Left ventricle myocardium inferior (tissue), 1 donor: ENCODE data around the gene MKLN1. TPM values are rescaled to one million over a fixed set of nuclear protein-coding genes. Genes with fewer than 3 reads are reported as not detected.
A peak's percentile ranks its signal among the peaks of the same experiment; 100 is the strongest.

Experiments used
- DNase-seq: peaks from one replicate; pipeline ENCODE4 v3.0.0-alpha.2; 2020
- H3K27ac ChIP-seq: fragments of 200-600 bp; replicated peaks from 2 replicates; pipeline ENCODE4 v1.8.0; 2021
- H3K27me3 ChIP-seq: fragments of 200-600 bp; 2 replicates; pipeline ENCODE4 v1.8.0; 2021; ENCODE audit warnings: low read depth
- H3K36me3 ChIP-seq: fragments of 200-600 bp; 2 replicates; pipeline ENCODE4 v1.8.0; 2021
- H3K4me1 ChIP-seq: fragments of 200-600 bp; 2 replicates; pipeline ENCODE4 v1.8.0; 2021
- H3K4me3 ChIP-seq: fragments of 200-600 bp; 2 replicates; pipeline ENCODE4 v1.8.0; 2021; ENCODE audit warnings: mild to moderate bottlenecking, moderate library complexity
- H3K9me3 ChIP-seq: fragments of 200-600 bp; replicated peaks from 2 replicates; pipeline ENCODE4 v1.8.0; 2021
- intact Hi-C: fragments of 100-400 bp; cut with micrococcal nuclease; formaldehyde crosslinking; loops from one replicate; pipeline ENCODE4 v1.11.0; 2022
- total RNA-seq: library from RNA; stranded (reverse); fragmentation: NEBNext Ultra II Directional; extraction: Animal tissue kit (Norgen Biotek cat#: 25700); gene quantifications from one replicate; pipeline ENCODE4 v1.2.1, GENCODE V29; 2021
- TF ChIP-seq, protein P1 (sequence below): fragments of 200-600 bp; IDR thresholded peaks from 2 replicates; pipeline ENCODE4 v1.8.0; 2021; ENCODE audit warnings: antibody characterized with exemption, mild to moderate bottlenecking, borderline replicate concordance
- donor health status: DM: no; HTN: yes; CAD: no; lungs with severe emphysema.

MKLN1 gene
- total RNA-seq, 1 donor from 2014 or later = 42.2 TPM

DNA sequence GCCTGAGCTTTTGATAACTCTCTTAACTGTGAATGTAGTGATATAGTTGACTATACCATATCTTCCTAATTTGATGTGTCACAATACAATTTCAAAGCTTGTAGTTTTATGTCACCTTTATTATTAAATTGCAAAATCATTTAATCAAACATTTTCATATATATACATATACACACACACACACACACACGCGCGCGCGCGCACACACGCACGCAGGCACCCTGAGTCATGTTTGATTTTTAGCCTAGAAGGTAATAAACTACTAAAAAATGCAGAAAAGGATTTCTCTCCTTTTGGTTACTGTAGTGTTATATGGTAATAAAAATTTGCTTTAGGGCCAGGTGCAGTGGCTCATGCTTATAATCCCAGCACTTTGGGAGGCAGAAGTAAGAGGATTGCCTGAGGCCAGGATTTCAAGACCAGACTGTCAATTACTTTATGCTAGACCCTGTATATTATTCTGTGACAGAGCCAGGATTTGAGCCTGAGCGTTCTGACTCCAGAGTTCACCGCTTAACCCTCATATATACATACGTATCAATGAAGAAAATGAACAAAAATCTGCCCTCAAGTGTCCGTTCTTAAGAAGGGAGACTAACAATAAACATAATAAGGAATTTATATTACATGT lies 139.2 kb downstream of the MKLN1 start:
- H3K36me3 ChIP-seq = peaks cover 85% of the 10 kb centered on the region
- no peak for DNase-seq
- TF ChIP-seq, protein P1, sequence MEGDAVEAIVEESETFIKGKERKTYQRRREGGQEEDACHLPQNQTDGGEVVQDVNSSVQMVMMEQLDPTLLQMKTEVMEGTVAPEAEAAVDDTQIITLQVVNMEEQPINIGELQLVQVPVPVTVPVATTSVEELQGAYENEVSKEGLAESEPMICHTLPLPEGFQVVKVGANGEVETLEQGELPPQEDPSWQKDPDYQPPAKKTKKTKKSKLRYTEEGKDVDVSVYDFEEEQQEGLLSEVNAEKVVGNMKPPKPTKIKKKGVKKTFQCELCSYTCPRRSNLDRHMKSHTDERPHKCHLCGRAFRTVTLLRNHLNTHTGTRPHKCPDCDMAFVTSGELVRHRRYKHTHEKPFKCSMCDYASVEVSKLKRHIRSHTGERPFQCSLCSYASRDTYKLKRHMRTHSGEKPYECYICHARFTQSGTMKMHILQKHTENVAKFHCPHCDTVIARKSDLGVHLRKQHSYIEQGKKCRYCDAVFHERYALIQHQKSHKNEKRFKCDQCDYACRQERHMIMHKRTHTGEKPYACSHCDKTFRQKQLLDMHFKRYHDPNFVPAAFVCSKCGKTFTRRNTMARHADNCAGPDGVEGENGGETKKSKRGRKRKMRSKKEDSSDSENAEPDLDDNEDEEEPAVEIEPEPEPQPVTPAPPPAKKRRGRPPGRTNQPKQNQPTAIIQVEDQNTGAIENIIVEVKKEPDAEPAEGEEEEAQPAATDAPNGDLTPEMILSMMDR = no peak
- intact Hi-C loops = no loop called here
- H3K27me3 ChIP-seq = no peaks in the 10 kb centered on the region
- peaks cover 28% of the 10 kb centered on the region for H3K4me1 ChIP-seq
- H3K4me3 ChIP-seq = no peak overlapping the region
- no peaks in the 10 kb centered on the region for H3K9me3 ChIP-seq
- peak overlapping the region; percentile 32 for H3K27ac ChIP-seq

DNA sequence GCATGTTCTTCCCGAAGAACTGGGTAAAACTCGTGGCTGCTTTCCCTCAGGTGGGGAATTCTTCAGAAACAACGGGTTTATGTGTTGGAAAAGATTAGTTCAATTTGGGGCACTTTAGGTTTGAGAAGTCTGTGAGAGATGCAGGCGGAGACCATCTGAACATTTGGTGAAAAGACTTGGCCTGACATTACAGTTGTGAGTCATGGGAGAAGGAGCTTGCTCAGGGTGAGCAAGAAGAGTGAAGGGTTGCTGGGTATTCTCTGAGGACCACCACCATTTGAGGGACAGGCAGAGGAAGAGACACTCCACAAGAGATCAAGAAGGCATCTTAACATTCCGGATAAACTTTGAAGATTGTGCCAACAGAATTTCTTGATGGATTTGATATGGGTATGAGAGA lies 140.1 kb downstream of the MKLN1 start:
- no peaks in the 10 kb centered on the region for H3K9me3 ChIP-seq
- H3K4me3 ChIP-seq = no peak overlapping the region
- no peak for DNase-seq
- intact Hi-C loops = no loop called here
- peaks cover 28% of the 10 kb centered on the region for H3K4me1 ChIP-seq
- peak overlapping the region; percentile 32 for H3K27ac ChIP-seq
- TF ChIP-seq, protein P1 = no peak
- peaks cover 85% of the 10 kb centered on the region for H3K36me3 ChIP-seq
- H3K27me3 ChIP-seq = no peaks in the 10 kb centered on the region

DNA sequence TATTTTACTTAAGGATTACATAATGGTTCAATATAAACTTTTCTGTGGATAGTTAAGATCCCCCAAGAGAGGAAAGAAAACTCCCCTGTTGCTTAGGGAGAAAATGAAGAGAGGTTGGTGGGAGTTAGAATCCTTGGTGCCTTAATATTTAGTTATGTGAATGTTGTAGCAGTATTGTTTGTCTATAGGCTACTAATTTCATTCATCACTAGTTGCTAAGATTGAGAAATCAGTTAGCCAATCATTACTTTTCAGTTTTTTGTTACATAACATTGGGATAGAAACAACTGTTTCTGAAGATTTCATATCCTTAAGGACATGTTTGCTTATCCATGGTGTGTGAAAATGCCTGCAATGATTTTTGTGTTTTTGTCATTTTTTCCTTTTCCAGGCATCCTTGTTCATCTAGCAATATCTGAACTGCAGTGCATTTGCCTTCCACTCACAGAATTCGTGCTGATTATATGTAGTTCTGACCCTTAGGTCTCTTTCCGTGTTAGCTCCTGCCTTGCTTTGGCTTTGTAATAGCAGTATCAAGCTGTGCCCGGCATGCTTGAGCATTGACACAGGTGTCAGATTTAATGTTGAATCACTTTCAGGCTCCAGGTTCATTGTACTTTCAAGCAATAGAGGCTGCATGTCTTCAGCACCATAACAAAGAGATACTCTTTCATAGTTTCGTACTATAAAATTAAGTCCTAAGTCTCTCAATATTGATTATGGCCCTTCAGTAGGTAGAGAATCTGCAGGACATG lies 143.8 kb downstream of the MKLN1 start:
- H3K27me3 ChIP-seq = no peaks in the 10 kb centered on the region
- peaks cover 28% of the 10 kb centered on the region for H3K4me1 ChIP-seq
- no peak overlapping the region for H3K4me3 ChIP-seq
- TF ChIP-seq, protein P1 = no peak
- intact Hi-C loops = no loop called here
- H3K36me3 ChIP-seq = peaks cover 72% of the 10 kb centered on the region
- H3K27ac ChIP-seq = peak overlapping the region; percentile 63
- no peak for DNase-seq
- no peaks in the 10 kb centered on the region for H3K9me3 ChIP-seq

DNA sequence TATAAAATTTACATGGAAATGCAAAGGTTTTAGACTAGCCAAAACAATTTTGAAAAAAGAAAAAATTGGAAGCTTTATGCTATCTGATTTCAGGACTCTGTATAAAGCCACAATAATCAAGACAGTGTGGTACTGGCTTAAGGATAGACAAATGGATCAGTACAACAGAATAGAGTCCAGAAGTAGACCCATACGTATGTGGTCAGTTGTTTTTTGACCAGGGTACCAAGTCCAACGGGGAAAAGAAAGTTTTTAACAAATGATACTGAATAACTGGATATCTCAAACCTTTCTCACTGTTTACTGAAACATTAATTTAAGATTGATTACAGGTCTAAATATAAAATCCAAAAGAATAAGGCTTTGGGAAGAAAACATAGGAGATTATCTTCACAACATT lies 149.1 kb downstream of the MKLN1 start:
- Histone ChIP-seq H3K4me1 (peaks cover 21% of the 10 kb centered on the region), H3K4me3 (no peak overlapping the region), H3K9me3 (no peaks in the 10 kb centered on the region), H3K27ac (no peak overlapping the region), H3K27me3 (no peaks in the 10 kb centered on the region), H3K36me3 (peaks cover 30% of the 10 kb centered on the region)
- DNase-seq = no peak
- intact Hi-C loops = no loop called here
- TF ChIP-seq, protein P1 = no peak

DNA sequence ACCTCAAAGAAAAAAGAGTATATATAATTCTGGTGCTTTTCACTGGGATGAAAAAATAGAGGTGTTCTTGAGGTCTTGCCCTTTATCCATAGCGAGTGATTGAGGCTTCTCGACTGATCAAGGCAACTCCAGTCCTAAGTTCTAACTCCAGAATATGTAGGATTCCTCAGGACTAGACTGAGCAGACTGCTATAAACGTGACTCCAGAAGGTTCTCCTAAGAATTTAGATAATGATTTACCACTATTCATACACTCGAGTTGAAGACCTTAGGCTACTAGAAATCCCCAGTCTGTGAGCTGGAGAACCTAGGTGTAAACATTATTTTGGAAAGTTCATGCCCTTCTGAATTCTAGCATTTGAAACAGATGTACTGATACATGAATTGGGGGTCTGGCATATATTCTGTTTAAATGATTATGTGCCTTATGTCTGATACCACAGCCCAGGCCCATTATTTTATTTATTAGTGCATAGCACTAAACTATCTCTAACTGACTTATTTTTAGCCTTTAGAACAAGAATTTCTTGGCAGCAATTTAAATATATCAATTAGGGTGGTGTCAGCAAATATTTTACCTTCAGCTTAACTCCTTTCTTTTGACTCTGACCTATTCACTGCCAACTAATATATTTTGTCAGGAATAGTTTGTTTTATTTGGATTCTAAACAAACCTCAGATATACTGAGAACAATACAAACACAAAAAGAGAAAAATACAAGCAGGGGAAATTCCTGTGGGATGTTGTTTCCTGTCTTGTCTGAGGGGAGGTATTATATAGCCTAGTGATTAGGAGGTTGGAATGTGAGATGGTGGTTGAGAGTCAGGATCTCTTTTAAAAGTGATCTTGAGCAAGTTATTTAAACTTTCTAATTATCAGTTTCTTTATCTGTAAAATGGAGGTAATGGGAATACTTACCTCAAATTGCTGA lies 153.0 kb downstream of the MKLN1 start:
- intact Hi-C loops = no loop called here
- TF ChIP-seq, protein P1 = no peak
- peak overlapping the region; percentile 34 for H3K27ac ChIP-seq
- peaks cover 19% of the 10 kb centered on the region for H3K36me3 ChIP-seq
- no peaks in the 10 kb centered on the region for H3K9me3 ChIP-seq
- H3K27me3 ChIP-seq = no peaks in the 10 kb centered on the region
- peaks cover 31% of the 10 kb centered on the region for H3K4me1 ChIP-seq
- no peak overlapping the region for H3K4me3 ChIP-seq
- no peak for DNase-seq
